GM10847 (cell line): Measurements from ENCODE around the gene ASTN1.

Source experiments
- POLR2A ChIP-seq: IDR thresholded peaks from 2 replicates; pipeline ENCODE4 v1.6.1; 2011; ENCODE audit not compliant: insufficient read length; ENCODE audit errors: extremely low read depth

The ASTN1 gene

DNA sequence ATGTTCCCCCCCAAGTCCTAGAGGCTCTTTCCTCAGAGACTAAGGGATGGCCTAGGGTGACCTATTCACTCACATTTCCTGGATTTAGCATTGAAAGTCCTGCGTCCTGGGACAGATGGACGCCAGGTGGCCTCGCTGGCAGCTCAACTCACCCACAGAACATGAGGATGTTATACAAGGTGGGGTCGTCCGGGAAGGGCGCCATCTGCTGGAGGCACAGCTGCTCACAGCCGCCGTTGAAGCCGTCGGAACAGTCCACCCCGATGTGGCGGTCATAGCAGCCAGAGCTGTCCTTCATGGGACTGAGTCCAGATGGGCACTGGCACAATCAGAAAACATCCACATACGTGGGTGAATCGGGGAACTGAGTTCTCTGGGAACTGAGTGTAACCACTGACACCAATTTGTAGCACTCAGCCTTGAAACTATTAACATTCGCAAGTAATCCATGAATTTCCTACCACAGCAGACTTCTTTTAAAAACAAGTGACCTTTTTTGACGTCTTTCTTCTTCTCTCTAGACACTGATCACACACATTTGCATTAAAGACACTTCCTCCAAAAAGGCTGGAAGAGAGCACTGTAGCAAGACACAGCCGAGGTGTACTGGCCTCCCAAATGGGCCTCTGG, 215.4 kb downstream of the ASTN1 start:
- no peak for TF ChIP-seq POLR2A

DNA sequence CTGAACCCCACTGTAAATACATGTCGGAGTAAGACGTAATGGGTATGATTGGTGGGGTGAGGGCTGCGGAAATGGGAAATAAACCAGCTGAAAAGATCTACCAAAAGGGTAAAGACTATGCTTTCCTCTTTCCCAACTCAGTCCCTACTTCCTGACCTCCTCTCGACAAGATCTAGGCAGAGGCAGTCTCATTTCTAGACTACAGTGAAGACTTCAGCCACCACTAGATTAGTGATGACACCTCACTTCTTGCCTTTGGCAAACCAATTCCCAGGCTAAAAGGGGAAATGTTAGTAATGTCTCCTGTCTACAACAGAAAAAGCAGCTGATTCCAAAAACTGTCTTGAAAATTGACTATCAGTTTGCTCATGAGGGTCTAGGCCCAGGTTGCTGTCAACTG, 219.9 kb downstream of the ASTN1 start:
- TF ChIP-seq POLR2A, result no peak

DNA sequence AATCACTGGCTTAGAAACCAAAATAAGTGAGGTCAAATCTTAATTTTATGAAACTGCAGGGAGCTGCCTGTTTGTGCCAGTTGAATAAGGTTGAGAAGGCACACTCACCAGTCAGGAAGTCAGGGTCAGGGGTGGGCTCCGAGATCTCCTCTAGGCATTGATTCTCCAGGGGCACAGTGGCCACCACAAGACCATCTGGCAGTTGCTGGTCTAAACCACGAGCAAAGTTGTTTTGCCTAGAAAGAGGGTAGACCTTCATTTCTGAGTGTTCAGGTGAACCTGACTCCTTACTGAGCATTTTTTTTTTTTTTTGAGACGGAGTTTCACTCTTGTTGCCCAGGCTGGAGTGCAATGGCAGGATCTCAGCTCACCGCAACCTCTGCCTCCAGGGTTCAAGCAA, 220.7 kb downstream of the ASTN1 start:
- TF ChIP-seq POLR2A, result no peak

DNA sequence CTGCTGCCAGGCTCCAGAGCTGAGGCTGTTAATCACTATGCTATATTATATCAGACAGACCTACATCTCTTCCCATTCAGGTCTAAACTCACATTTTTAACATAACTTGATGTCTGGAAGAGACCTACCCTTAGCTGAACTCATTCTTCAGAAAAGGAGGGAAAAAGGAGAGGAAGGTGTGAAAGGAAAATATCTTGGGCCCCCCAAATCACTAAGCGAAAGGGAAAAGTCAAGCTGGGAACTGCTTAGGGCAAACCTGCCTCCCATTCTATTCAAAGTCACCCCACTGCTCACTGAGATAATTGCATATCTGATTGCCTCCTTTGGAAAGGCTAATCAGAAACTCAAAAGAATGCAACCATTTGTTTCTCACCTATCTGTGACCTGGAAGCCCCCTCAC, 222.2 kb downstream of the ASTN1 start:
- no peak for TF ChIP-seq POLR2A

DNA sequence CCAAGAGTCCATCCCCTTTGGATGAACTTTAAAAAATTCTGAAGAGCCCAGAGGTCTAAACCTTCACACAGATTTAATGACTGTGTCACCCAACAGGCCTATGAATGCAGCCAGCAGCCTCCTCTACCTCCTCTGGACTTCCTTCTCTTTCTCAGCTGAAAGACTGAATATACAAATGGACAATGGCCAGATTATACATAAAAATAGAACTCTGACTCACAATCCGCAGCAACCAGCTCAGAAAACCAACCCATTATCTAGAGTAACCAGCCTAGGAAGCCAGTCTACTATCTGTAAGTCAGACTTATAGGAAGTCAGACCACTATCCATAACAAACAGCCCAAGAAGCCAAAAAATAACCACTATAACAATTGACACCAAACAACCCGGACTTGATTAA, 224.5 kb downstream of the ASTN1 start:
- TF ChIP-seq POLR2A, result no peak

DNA sequence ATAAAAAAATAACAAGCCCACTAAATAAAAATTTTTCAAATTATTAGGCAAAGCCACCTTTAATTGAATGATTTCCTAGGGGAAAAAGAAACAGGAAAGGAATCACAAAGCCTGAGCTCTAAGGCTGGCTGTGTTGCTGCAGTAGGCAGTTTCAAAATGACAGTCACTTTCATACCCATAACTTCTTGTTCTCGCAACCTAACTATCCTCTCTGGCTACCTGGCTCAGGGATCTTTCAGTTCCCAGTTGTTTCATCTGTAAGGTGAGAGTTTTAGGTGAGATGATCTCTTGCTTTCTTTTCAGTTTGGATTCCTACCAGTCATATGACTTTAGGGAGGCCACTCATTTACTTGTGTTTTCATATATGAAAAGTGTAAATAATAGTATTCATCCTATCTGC, 226.1 kb downstream of the ASTN1 start:
- TF ChIP-seq POLR2A, result no peak

DNA sequence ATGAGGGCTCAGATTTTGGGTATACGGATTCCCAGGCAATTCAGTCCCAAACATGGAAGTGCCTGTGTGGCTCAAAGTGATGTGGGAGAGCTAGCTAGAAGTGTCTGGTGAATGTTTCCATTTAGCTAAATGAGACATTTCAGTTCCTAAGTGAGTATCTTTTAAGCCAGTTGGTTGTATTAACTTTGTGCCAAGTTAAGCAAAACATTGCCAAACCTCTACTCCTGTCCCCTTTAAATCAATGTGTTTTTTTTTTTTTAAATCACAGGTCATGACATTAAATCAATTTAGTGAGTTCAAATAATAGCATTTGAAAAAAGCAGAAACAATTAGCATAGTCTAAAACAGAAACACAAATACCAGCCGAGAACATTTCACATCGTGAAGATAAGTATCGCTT, 230.1 kb downstream of the ASTN1 start:
- TF ChIP-seq POLR2A, result no peak

DNA sequence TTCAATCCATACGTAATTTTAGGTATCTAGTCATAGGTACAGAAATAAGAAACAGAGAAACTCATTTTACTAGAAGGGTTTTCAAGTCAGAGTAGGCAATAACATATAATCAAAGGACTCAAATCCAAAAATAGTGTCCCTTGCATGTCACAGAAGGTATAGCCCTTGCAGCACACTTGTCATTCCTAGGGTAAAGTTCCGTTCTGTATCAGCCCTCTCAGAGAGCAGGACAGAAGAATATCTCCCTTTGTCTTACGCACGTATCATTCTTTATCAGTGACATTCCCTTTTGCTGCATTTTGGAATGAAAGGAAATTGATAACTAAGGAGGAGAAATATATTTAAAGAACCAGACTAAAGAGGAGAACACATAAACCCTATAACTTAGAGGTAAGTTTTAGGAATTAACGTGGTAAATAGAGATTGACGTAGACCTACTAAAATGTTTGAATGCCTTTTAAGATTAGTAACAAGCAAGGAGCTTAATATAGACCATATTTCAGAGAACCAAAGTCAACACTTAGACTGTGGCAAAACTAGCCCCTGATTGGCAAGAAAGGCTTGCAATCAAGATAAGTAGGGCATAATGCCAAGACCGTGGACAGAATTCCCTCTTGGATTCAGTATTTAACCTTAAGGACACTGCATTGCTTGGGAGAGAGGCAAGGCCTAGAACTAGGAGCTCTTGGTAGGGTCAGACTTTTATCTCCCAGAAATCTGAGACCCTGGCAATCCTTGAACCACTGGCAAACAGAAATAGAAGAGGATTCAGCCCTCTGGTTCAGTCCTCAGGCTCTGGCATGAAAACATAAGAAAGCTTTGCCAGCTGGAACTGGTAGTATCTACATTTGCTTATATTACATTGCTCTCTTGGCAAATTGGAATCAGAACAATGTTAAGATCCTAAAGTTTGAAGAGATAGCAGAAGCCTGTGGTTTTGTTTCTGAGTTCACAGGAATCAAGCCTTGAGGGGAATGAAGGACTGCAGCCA, 232.1 kb downstream of the ASTN1 start:
- TF ChIP-seq POLR2A, result no peak

DNA sequence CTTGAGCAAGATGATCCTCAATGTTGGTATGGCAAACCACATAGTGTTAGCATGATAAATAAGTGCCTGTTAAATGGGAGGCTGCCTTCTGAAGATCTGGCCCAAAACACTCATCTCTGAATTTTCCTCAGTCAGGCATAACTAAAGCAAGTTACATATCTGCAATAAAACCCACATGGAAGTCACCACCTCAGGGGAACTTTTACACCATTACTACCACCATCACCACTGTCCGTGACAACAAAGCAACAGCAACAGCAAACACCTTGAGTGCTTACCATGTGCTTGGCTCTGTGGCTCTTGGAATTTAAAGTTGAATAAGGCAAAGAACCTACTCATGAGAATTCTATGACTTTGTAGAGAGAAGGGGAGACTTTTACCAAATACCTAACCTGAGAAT, 233.0 kb downstream of the ASTN1 start:
- no peak for TF ChIP-seq POLR2A

DNA sequence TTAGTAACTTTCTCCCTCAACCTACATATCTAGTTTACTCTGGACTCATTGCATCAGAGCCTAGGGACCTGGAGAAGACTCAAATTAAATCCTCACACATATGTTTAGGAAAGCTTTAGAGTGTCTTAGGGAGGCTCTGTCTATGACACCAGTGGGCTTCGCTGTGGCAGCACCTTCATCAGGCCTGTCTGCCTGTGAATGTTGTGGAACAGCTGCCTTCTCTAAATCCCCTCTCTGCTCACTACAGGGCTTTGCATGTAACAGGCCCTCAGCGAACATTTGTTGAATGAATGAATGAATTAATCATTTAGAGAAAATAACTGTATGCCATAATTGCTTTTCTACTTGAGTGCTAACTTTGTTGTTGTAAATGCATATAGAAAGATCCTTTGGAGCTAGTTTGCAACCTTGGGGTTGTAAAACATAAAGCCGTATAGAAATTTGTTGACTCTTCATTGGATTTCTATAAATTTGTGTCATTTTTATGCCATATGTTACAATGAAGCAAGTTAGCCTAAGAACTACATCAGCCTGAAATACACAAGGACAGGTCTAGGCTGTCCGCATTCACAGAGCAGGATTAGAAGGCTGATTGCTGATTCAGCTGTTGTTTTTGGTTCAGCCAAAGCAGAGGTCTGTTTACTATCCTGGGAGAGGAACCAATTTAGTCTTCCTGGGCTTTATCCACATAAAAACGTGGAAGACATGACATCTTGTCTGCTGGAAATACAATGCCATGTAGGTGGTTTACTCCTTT, 238.0 kb downstream of the ASTN1 start:
- no peak for TF ChIP-seq POLR2A

DNA sequence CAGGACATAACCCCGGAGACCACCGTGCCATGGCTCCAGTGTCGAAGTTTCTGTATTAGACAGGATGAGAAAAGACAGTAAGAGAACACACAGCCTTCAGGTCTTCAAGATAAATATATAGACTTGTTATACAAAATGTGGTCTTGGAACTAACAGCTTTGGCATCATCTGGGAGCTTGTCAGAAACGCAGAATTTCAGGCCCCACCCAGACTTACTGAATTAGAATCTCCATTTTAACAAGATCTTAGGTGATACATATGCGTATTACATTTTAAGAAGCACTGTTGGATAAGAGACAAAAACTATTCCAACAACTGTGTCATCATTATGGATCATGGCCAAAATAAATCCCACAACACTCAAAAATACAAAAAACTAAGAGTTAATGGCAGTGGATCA, 239.3 kb downstream of the ASTN1 start:
- no peak for TF ChIP-seq POLR2A

DNA sequence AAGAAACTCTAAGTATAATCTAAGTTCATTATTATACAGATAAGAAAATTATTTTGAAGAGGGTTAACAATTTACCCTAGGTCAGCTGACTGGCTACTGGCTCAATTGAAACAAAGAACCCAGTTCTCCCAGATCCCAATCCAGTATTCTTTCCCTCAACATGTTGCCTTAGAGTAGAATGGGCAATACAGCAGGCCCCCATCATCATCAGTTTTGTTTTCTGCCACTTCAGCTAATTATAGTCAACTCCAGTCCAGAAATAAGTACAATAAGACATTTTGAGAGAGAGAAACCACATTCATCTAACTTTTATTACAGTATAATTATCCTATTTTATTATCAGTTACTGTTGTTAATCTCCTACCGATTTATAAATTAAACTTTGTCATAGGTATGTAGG, 241.2 kb downstream of the ASTN1 start:
- TF ChIP-seq POLR2A, result no peak

DNA sequence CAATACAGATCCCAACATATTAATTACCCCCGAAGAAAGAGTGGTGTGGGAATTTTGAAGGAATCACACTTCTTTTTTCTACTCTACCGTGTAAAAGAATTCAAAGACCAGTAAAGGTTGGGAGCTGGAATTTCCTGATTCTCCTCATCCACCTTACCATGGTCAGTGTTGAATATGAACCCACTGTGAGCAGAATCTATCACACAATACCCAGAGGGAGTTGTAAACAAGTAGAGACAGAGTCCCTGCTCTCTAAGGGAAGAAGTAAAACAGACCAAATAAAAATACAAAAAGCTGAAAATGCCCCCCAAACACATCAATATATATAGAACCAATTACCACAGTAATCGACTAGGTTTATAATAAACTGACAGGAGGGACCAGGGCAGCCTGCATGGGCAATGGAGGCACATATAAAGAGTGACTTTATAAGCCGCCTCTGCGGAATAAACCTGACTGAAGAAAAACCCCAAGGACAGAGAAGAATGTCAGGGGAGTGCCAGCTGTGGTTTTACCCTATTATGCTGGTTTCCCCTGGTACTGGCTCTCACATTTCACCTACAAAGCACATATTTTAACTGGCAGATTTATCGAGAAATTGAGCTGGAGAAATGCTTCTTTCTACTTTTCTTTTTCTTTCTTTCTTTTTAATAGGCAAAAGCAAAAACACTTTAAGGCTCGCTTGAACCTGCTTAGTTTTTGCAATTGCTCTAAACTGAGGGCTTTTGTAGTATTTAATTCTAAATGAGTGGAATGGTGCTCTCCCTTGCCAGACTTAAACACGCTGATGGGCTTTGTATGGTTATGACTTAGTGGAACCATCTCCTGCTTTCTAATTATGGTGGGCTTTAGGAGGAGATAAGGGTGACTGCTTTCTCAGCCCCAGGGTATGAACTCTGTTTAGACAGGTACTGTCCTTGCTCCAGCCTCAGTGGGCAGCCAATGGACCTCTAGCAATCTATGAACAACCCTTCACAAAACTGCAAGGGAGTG, 244.8 kb downstream of the ASTN1 start:
- no peak for TF ChIP-seq POLR2A

DNA sequence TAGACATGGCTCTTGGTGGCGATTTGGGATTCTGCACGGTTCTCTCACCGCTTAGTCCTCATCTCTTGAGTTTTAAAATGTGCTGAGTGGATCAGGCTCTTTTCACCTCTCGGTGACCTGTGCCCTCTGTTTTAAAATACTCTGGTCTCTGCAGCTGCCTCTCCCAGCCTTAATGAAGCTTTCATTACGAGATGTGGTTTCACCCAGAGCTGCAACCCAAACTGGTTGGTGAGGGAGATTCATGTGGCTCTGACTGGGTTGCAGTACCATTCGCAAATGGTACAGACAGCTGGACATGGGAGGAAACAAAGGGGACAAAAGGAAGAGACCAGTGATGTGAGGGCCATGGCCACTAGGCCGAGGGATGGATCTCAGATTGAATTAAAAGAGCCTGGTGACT, 258.9 kb downstream of the ASTN1 start:
- TF ChIP-seq POLR2A, result no peak
